ENCODE results near the gene ZNF451. TPM values are rescaled to one million over a fixed set of nuclear protein-coding genes. Genes with fewer than 3 reads are reported as not detected.

The ZNF451 gene
- total RNA-seq, 1 donor from 2014 or later = 69.3 TPM

DNA sequence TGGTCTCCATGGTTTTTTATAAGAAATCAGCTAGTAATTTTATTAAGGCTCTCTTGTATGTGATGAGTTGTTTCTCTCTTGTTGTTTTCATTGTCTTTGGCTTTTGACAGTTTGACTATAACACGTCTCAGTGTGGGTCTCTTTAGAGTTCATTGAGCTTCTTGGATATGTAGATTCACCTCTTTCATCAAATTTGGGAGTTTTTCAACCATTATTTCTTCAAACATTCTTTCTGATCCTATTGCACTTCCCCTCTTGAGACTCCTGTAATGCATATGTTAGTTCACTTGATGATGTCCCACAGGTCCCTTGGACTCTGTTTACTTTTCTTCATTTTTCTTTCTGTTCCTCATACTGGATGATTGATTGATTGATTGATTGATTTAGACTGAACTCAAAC is 75.1 kb downstream of the ZNF451 start:
- Histone ChIP-seq H3K4me2 (ENCODE audit: low read length) (no peak overlapping the region), H4K20me1 (ENCODE audit: insufficient read depth, low read length) (no peaks in the 10 kb centered on the region), H3K36me3 (ENCODE audit: insufficient read depth, low read length) (peaks cover 13% of the 10 kb centered on the region), H3K79me2 (ENCODE audit: insufficient read depth, low read length) (no peaks in the 10 kb centered on the region), H3K4me3 (ENCODE audit: insufficient read depth, low read depth, low read length) (no peak overlapping the region), H3K27me3 (ENCODE audit: insufficient read depth, low read length) (no peaks in the 10 kb centered on the region), H2AFZ (ENCODE audit: low read depth, low read length) (no peak overlapping the region), H3K4me1 (ENCODE audit: insufficient read depth, low read length) (no peaks in the 10 kb centered on the region), H3K9ac (ENCODE audit: low read length) (no peak overlapping the region), H3K9me3 (ENCODE audit: insufficient read depth, low read depth, low read length) (no peaks in the 10 kb centered on the region), H3K27ac (ENCODE audit: low read depth, low read length) (no peak overlapping the region)
- H3K36me3 Mint-ChIP-seq (ENCODE audit: low read depth, unreplicated experiment) = peaks cover 4% of the 10 kb centered on the region
- no peaks in the 10 kb centered on the region for H3K27me3 Mint-ChIP-seq (ENCODE audit: low read depth, unreplicated experiment)
- TF ChIP-seq, protein P1, sequence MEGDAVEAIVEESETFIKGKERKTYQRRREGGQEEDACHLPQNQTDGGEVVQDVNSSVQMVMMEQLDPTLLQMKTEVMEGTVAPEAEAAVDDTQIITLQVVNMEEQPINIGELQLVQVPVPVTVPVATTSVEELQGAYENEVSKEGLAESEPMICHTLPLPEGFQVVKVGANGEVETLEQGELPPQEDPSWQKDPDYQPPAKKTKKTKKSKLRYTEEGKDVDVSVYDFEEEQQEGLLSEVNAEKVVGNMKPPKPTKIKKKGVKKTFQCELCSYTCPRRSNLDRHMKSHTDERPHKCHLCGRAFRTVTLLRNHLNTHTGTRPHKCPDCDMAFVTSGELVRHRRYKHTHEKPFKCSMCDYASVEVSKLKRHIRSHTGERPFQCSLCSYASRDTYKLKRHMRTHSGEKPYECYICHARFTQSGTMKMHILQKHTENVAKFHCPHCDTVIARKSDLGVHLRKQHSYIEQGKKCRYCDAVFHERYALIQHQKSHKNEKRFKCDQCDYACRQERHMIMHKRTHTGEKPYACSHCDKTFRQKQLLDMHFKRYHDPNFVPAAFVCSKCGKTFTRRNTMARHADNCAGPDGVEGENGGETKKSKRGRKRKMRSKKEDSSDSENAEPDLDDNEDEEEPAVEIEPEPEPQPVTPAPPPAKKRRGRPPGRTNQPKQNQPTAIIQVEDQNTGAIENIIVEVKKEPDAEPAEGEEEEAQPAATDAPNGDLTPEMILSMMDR (IDR thresholded peaks at IDR 0.05; ENCODE audit: insufficient read depth, low read depth, low read length) = no peak
- no peak for TF ChIP-seq EZH2 (IDR thresholded peaks at IDR 0.05; ENCODE audit: insufficient read depth, low read length)
- H3K27ac Mint-ChIP-seq (ENCODE audit: unreplicated experiment) = no peak overlapping the region
- no peak overlapping the region for H3K4me3 Mint-ChIP-seq (ENCODE audit: unreplicated experiment)
- DNase-seq (ENCODE audit: low read depth) (no peak), FAIRE-seq (no peak)
- H3K9me3 Mint-ChIP-seq (ENCODE audit: unreplicated experiment) = no peaks in the 10 kb centered on the region
- peaks cover 4% of the 10 kb centered on the region for H3K4me1 Mint-ChIP-seq (ENCODE audit: low read depth, unreplicated experiment)

DNA sequence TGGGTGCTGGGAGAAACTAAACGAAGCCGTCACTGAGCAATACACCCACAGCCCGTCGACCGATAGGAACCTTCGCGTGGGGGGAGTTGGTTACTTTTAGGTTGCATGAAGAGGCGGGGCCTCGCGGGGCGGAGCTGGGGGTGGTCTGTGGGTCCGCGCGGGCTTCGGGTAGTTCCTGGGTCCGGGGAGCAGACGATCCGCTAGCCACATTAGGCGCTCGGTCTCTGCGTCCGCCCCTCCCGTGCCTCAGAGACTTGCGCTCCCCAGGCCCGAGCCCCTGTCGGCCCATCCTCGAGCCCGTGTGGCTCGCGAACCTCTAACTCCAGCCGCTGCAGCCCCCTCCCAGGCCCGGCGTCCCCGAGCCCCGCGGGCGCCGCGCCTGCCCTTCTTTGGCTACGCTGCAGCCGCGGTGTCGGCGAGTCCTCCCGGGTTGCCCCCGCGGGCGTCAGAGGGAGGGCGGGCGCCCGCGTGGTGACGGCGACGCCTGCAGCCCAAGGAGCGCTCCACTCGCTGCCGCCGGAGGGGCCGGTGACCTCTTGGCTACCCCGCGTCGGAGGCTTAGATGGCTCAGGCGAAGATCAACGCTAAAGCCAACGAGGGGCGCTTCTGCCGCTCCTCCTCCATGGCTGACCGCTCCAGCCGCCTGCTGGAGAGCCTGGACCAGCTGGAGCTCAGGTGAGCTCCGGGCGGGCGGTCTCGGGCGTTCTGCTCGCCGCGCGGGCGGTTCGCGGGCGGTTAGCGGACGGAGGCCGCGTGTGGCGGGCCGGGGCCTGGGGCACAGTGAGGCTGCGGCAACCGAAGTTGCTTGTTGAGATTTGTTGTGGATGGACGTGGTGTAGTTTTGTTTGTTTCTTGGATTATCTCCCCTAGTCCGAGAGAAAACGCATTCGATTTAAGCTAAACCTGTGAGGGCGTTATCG is 82.4 kb downstream of the ZNF451 start, which contains the start of gene BAG2:
BAG2 (plus strand) TSS at position 191 of the 920 bp plus-strand sequence; CDS start at position 563, 372 bp downstream.
- peak within 1 kb of the TSS; percentile 97 for H3K4me3 Mint-ChIP-seq (ENCODE audit: unreplicated experiment)
- DNase-seq (ENCODE audit: low read depth) = peak; percentile 81
- TF ChIP-seq EZH2 (IDR thresholded peaks at IDR 0.05; ENCODE audit: insufficient read depth, low read length) = no peak
- TF ChIP-seq, protein P1 (IDR thresholded peaks at IDR 0.05; ENCODE audit: insufficient read depth, low read depth, low read length) = no peak
- peak within 1 kb of the TSS; percentile 92 for H3K9ac ChIP-seq (ENCODE audit: low read length)
- peaks cover 3% of the 10 kb centered on the region for H3K36me3 Mint-ChIP-seq (ENCODE audit: low read depth, unreplicated experiment)
- H3K79me2 ChIP-seq (ENCODE audit: insufficient read depth, low read length) = peaks cover 50% of the 10 kb centered on the region
- H3K36me3 ChIP-seq (ENCODE audit: insufficient read depth, low read length) = peaks cover 2% of the 10 kb centered on the region
- peaks cover 15% of the 10 kb centered on the region for H4K20me1 ChIP-seq (ENCODE audit: insufficient read depth, low read length)
- H3K27ac ChIP-seq (ENCODE audit: low read depth, low read length) = peak within 1 kb of the TSS; percentile 73
- H3K27ac Mint-ChIP-seq (ENCODE audit: unreplicated experiment) = peak within 1 kb of the TSS; percentile 85
- FAIRE-seq = no peak
- H3K27me3 ChIP-seq (ENCODE audit: insufficient read depth, low read length) = no peaks in the 10 kb centered on the region
- peak within 1 kb of the TSS; percentile 72 for H3K4me3 ChIP-seq (ENCODE audit: insufficient read depth, low read depth, low read length)
- peak within 1 kb of the TSS; percentile 88 for H3K4me2 ChIP-seq (ENCODE audit: low read length)
- H3K4me1 ChIP-seq (ENCODE audit: insufficient read depth, low read length) = peaks cover 14% of the 10 kb centered on the region
- H3K9me3 ChIP-seq (ENCODE audit: insufficient read depth, low read depth, low read length) = no peaks in the 10 kb centered on the region
- no peaks in the 10 kb centered on the region for H3K27me3 Mint-ChIP-seq (ENCODE audit: low read depth, unreplicated experiment)
- H3K4me1 Mint-ChIP-seq (ENCODE audit: low read depth, unreplicated experiment) = peaks cover 14% of the 10 kb centered on the region
- H3K9me3 Mint-ChIP-seq (ENCODE audit: unreplicated experiment) = no peaks in the 10 kb centered on the region
- peak within 1 kb of the TSS; percentile 48 for H2AFZ ChIP-seq (ENCODE audit: low read depth, low read length)

Measured in astrocyte (in vitro differentiated cells and primary cell).